ENCODE results near the gene GALNT17.
"Not testable (repeated sequence)": the region's sequence is repeated elsewhere in the genome, so short reads cannot be mapped to it uniquely, and the experiment has no call there.

GALNT17 gene

DNA sequence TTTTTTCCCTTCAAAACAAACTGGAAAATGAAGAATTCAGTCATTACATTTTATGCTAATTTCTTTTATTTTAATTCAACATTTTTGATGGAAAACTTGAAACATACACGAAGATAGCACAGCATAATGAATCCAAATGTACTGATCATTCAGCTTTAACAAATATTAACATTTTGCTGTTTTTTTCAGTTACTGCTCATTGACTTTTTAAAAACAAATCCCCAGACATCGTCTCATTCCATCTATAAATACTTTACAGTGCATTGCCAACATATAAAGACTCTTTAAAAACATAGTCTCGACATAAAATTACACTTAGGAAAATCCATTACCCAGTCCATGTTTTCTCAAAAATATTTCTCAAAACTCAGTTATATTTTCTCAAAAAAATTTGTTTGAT lies 452.3 kb downstream of the GALNT17 start:
- no peak for DNase-seq

DNA sequence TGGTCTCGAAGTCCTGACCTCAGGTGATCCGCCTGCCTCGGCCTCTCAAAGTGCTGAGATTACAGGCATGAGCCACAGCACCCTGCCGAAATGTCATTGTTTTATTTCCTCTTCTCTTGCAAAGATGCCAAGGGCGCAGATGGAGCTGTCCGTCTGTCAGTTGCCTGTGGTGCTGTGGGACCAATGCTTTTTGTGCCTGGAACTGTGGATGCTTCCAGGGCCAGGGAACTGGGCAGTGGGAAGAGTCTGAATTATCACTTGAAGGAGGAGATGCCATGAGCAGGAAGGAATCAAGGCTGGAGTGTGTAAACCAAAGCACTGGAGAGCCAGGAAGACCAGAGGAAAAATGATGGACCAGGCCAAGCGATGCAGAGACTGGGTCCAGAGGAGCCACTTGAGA lies 459.9 kb downstream of the GALNT17 start:
- no peak for DNase-seq

DNA sequence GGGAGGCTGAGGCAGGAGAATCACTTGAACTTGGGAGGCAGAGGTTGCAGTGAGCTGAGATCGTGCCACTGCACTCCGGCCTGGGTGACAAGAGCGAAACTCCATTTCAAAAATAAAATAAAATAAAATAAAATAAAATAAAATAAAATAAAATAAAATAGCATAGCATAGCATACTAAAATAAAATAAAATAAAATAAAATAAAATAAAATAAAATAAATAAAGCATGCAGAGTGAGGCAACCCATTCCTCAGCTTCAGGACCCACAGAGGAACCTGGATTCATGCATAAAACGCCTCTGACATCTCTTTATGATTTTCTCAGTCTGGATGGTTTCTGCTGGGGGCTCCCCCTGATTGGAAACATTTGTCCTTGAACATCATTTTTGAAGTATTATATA lies 460.4 kb downstream of the GALNT17 start:
- not testable (repeated sequence) for DNase-seq

DNA sequence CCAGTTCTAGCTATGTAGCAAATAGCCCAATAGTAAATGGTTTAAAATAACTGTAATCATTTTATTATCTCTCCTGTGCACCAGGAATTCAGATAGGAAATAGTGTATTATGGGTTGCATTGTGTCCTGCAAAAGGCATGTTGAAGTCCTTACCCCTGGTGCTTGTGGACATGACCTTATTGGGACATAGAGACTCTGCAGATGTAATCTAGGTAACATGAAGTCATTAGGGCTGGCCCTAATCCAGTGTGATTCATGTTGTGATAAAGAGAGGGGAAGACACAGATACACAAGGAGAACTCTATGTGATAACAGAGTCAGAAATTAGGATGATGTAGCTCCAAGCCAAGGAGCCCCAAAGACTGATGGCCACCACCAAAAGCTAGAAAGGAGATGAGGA lies 462.8 kb downstream of the GALNT17 start:
- DNase-seq, result peak; percentile 32

DNA sequence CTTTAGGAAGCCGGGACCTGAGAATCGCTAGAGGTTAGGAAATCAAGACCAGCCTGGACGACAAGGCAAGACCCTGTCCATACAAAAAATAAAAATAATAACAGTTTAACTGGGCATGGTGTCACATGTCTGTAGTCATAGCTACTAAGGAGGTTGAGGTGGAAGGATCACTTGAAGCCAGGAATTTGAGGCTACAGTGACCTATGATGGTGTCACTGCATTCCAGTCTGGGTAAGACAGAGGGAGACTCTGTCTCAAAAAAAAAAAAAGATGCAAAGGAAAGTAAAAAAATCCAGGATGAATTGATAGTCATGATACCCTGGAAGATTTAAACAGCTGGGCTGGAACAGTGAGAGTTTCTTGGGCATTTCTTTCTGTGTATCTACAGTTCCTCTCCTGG lies 463.2 kb downstream of the GALNT17 start:
- DNase-seq, result peak; percentile 41

DNA sequence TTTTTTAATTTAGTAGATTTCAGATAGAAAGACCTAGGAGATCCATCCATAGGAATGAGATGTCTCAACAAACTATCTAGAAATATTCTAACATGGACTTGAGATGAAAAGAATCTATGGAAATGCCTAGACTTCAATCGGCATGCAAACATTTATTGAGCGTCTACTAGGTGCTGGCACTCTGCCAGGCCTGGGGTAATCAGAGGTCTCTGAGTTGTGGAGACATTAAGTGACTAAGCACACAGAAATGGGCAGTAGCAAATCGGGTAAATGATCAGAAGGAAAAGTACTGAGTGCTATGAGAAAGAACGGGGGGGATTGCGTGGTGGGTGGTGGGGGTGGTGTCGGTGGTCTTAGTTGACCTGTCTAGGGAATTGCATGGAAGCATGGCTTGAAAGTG lies 466.6 kb downstream of the GALNT17 start:
- peak; percentile 34 for DNase-seq

DNA sequence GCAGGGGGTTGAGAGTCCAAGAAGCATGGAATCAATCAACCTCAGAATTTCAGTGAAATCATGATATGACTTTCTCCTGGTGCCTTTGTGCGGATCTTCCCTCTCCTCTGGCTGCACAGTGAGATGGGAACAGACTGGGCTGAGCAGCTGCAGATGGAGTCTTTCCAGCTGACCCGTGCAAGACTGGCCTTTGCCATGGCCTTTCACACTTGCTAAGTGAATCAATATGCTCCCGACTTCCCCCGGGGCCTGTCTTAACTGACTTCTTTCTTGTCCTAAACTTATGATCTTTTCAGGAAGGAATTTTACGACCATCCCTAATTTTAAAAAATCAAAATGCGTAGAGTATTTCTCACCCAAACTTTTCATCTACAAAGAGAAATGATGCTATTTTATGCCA lies 469.9 kb downstream of the GALNT17 start:
- DNase-seq, result peak; percentile 8

DNA sequence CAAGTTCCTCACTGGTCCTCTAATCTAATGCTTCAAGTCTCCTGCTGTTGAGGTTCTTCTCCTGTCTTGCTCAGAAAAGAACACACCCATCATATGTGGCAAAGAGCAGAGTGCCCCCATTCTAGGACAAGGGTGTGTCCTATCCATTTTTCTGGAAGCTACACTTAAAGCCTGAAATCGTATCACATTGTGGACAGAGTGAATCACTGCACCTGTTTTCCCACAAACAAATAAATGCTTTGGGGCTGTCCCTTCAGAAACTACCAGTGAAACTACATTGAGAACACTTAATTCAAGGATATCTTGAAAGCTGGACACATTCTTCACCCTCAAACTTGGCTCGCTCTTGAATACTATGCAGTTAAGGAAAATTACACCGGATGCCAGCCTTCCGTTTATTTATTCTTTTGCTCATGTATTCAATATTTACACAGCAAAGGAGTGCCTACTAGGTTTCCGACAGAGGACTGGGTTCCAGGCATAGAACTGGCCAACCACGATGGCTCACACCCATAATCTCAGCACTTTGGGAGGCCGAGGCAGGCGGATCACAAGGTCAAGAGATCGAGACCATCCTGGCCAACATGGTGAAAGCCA lies 473.0 kb downstream of the GALNT17 start:
- no peak for DNase-seq

DNA sequence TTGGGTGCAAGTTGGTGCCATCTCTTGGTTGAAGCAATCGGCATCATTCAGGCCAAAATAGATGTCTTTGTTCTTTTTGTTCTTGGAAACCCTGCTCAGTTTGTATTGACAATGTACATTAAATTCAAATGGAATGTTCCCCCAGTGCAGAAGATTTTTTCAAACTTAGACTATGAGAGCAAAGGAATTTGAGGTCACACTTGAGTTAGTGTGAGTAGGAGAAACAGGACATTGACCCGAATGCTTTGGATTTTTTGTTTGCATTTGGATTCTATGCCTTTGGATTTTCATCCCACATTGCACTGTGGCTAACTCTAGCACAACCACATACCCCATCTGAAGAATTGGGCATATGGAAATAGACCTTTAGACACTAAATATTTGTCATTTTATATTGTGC lies 480.0 kb downstream of the GALNT17 start:
- DNase-seq, result peak; percentile 94

DNA sequence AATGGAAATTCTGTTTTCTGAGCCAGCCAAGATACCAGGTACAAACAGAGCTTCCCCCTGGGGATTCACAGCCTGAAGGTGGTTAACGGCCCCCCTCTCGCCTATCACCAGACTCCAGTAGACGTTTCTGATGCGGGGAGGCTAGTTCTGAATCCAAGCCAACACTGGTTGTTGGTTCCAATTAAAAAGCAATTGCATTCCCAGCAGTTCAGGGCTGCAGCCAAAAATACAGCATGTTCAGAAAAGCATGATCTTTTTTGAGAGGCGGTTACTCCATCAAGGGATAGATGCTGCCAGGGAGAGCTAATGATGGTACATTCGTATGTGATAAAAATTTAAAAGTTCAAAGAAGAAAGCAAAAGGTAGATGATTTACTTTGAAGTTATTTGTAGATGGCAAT lies 481.0 kb downstream of the GALNT17 start:
- DNase-seq, result peak; percentile 94

DNA sequence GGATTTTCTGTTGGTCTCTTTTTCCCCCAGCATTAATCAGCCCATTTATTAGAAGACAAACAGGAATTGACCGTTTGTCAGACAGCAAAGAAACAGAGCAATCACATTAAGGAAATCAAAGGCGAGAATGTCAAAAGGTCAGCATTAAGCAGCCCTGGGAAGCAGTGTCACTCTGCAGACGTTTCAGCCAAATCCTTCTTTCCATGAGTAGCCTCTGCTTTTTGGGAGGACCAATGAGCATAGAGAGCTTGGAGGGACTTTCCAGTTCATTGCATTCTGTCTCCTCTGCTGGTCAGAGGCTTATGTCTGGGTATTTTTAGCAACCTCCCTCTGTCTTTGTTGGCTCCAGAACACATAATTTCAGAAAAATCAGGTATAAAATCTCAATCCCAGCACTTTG lies 481.4 kb downstream of the GALNT17 start:
- DNase-seq, result peak; percentile 61

DNA sequence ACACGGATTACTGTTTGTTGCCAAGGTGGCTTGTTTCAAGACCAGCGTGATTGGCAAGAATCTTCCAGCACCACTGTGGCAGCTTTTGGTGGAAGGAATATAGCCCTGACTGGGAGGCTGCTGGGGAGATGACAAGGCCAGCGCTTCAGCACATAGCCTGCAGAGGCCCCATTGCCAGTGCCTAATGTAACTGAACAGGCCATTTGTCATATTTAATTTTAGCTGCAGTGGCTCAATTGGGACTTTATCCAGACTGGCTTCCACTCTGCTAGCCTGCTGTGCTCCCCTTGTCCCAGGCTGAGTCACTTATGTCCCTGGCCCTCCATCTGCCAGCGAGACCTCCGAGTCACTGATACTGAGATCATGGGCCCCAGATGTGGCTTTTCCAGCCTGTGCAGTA lies 483.1 kb downstream of the GALNT17 start:
- DNase-seq, result peak; percentile 20

DNA sequence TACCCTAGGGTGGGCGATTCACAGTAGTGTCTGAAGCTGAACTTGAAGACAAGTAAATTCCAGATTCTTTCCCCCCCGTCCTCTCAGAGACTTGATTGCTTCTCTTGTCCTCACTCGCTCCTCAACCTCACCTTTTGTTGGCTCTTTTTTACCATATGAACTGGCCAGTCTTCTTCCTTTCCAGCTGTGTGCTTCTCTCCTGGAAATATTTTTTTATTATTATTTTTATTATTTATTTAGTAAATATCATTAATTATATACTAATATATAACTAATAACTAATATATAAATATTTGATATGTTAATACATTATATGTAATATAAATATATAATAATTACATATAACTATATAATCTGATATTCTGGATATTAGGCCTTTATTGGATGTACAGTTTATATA lies 484.3 kb downstream of the GALNT17 start:
- no peak for DNase-seq

DNA sequence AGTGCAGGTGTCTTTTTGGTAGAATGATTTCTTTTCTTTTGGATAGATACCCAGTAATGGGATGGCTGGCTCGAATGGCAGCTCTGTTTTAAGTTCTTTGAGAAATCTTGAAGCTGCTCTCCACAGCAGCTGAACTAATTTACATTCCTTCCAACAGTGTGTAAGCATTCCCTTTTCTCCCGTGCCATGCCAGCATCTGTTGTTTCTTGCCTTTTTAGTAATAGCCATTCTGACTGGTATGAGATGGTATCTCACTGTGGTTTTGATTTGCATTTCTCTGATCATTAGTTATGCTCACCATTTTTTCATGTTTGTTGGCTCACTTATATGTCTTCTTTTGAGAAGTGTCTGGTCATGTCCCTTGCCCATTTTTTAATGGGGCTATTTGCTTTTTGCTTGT lies 486.3 kb downstream of the GALNT17 start:
- peak; percentile 73 for DNase-seq

DNA sequence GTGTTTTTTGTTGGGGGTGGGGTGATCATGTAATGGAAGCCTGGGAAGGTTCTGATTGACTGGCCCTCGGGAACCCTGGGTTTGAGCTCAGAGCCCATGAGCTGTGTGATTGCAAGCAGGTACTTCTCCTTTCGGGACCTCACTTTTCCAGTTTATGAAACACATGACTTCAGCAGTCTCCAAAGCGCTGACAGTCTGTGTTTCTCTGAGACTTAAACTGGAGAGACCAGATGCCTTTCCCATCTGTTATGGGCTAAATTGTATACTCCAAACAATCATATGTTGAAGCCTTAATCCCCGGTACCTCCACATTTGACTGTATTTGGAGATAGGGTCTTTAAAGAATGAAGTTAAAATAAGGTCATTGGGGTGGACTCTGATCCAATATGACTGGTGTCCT lies 493.6 kb downstream of the GALNT17 start:
- no peak for DNase-seq

DNA sequence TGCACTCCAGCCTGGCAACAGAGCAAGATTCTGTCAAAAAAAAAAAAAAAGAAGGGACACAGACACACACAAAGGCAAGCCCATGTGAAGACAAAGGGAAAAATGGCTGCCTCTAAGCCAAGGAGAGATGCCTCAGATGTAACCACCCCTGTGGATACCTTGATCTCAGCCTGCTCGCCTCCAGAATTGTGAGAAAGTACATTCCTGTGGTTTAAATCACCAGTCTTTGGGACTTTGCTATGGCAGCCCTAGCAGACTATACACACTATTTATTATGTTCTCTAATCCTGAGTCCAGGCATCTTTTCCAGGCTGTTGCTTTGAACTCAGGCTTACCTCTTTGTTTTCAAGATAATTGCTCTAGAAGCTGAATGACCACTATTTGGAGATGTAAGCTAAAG lies 494.3 kb downstream of the GALNT17 start:
- peak; percentile 93 for DNase-seq

DNA sequence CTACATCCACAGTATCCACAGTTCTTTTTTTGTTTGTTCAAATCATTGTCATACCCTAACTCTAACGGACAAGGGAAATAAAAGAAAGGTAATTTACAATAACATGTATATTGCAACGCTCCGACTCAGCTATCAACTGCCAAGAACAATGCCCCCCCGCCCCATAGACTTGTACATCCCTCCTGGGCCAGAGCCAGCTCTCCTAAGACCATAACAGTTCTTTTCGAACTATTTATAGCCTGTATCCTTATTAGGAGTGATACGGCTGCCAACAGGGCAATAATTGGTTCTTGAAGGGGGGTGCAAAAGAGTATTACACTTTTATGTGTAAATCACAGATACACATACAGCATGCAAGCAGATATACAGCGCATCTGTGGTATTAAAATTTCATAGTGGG lies 495.7 kb downstream of the GALNT17 start:
- DNase-seq, result peak; percentile 64

DNA sequence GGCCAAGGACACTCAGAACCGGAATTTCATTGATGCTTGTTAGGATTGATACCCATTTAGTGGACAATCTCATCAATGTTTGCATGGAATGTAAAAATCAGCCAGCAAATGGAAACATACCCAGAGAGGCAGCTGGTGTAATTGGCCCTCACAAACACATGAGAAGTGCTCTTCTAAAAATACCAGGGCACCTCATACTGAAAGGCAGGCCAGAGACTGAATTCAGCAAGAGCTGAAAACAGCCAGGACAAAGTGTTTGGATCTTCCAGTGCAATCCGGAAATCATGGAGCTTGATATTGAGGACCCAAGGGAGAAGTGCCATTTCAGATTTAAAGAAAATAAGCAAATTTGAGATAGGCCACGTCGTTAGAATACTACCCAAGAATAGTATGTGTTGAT lies 498.6 kb downstream of the GALNT17 start:
- DNase-seq, result no peak

DNA sequence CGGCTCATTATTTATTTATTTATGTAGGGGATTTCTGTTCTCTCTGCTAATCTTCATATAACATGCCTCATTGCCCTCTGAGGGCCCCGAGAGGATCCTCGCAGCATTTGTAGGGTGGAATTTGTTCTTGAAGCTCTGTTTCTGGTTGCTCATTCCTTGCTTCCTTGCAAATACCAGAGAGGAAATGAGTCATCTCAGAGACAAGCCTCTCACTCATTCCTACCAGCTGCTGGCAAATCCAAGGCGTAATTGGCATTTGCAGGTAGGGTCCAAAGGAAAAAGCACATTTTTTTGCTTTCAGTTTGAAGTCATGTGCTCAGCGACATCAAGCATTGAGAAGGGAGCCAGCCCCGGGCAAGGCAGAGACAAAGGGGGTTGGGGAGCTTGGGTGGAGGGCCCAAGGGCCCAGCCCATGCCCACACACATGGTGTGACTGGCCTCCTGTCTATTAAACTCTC lies 501.6 kb downstream of the GALNT17 start:
- DNase-seq, result peak; percentile 98

DNA sequence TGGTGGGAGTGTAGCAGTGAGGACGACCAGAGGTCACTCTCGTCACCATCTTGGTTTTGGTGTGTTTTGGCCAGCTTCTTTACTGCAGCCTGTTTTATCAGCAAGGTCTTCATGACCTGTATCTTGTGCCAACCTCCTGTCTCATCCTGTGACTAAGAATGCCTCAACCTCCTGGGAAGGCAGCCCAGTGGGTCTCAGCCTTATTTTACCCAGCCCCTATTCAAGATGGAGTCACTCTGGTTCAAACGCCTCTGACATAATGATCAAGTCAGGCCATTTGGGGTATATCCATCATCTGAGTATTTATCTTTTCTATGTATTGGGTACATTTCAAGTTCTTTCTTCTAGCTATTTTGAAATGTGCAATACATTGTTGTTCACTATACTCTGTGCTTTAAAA lies 503.9 kb downstream of the GALNT17 start:
- not testable (repeated sequence) for DNase-seq

DNA sequence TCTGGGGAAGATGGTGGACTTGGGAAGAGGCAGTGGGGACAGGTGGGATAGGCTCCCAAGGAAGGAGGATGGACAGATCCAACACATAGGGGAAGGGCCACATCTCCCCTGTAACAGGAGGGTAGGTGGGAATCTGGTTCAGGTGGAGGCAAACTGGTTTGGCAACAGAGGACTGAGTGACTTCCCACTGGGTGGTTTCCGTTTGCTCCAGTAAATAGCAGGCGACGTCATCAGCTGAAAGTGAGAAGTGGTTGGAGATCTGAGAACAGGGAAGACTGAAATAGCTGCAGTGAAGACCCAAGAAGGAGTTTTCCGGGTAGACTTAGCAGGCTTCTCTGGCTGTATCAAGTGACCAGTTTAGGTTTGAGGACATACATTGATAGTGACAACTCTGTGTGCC lies 504.4 kb downstream of the GALNT17 start:
- DNase-seq, result peak; percentile 37

DNA sequence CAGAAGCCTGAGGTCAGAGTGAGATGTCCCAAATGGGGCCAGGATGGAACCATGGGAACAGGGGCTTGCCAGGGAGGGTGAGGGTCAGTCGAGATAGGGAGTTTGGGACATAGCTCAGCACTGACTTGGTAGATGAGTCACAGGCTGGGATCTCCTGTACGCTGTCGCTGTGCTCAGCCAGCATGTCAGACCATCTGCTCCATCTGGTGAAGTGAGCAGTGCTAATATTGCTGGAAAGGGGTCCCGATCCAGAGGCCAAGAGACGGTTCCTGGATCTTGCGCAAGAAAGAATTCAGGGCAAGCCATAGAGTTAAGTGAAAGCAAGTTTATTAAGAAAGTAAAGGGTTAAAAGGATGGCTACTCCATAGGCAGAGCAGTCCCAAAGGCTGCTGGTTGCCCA lies 505.6 kb downstream of the GALNT17 start:
- DNase-seq, result peak; percentile 81

DNA sequence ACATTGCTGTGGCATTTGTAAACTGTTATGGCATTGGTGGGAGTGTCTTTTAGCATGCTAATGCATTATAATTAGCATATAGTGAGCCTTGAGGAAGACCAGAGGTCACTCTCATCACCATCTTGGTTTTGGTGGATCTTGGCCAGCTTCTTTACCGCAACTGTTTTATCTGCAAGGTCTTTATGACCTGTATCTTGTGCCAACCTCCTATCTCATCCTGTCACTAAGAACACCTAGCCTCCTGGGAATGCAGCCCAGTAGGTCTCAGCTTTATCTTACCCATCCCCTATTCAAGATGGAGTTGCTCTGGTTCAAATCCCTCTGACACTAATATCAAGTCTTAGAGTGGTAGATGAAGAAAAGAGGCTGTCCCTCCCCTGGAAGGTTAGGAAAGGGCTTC lies 506.2 kb downstream of the GALNT17 start:
- no peak for DNase-seq

DNA sequence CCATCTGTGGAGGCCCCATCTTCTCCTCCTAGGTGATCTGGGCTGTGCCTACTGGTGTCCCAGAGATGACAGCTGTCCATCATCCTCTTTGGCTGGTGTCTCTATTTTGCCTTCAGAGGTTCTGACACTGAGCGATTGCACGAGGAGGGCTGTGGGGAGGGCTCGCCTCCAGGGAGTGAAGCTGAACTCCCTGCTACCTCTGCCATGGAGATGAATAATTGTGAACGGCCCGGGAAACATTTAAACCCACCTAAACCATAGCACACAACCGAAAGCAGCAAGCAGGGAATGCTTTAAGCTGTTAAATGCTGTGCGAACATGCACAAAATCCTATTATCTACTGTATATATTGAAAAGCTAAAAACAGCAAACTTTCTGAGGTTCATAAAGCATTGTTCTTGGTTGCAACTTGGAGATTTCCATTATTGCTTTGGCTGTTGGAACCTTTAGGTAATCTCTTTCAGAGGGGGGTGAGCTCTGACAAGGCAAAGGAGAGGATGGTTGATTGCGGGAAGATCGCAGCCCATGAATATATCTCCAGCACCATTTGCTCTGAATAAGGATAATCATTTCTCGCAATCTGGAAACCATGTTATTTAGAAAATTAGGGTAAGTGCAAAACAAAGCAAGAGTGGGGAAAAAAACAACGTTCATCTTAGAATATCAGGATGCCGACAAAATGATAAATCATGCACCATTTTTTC lies 507.6 kb downstream of the GALNT17 start:
- DNase-seq, result no peak

DNA sequence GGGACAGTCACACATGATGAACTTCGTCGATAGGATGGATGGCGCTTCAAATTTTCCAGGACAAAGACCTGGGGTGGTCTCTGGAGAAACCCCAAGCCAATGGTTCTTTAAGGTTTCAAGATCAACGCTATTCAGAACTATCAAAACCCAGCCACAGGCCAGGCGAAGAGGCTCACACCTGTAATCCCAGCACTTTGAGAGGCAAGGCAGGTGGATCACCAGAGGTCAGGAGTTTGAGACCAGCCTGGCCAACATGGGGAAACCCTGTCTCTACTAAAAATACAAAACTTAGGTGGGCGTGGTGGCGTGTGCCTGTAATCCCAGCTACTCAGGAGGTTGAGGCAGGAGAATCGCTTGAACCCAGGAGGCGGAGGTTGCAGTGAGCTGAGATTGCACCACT lies 511.1 kb downstream of the GALNT17 start:
- not testable (repeated sequence) for DNase-seq

Measured in fibroblast of upper back skin (primary cell).